Measurements from ENCODE around the gene IGFBP5. TPM values are rescaled to one million over a fixed set of nuclear protein-coding genes. Genes with fewer than 3 reads are reported as not detected.
A peak's percentile ranks its signal among the peaks of the same experiment; 100 is the strongest.

IGFBP5 gene
- polyA plus RNA-seq, 1 donor from 2014 or later = 1.6 TPM

DNA sequence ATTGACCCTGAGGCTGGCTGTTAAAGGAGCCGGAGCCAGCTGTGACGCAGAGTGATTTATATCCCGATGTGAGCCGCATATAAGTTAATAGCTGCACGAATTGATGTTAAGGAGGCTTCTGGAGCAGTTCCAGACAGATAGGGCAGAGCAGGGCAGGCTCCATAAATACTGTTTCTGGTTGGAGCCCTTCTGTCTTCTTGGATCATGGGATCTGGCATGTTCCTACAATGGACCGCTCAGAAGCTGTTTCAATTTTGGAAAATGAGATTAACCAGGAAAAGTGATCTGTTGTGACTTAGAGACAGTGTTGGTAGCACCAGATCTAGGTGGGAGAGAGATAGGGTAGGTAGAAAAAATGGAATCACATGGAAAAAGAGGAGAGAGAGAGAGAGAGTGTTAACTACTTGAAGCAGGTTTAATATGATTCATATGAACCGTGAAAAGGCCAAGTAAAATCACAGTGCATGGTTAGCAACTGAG is 4.8 kb upstream of the IGFBP5 start:
- H3F3A ChIP-seq (ENCODE audit: insufficient read depth, low read length, poor library complexity, severe bottlenecking) = no peaks in the 10 kb centered on the region
- no peak overlapping the region for H3K4me2 ChIP-seq (ENCODE audit: low read length)
- no peaks in the 10 kb centered on the region for H3K9me3 ChIP-seq (ENCODE audit: low read length)
- TF ChIP-seq EP300 (conservative IDR thresholded peaks at IDR 0.05; ENCODE audit: poor library complexity, severe bottlenecking) = no peak
- TF ChIP-seq POLR2AphosphoS5 (IDR thresholded peaks at IDR 0.05) = peak; percentile 24
- H2AFZ ChIP-seq (ENCODE audit: low read depth, low read length) = no peak overlapping the region
- no peak overlapping the region for H3K27ac ChIP-seq (ENCODE audit: low read length)
- H3K79me2 ChIP-seq (replicated peaks; ENCODE audit: insufficient read depth, low read length) = no peaks in the 10 kb centered on the region
- no peak overlapping the region for H3K9ac ChIP-seq (ENCODE audit: low read length)
- H4K20me1 ChIP-seq (ENCODE audit: insufficient read depth) = no peaks in the 10 kb centered on the region
- H3K27me3 ChIP-seq (ENCODE audit: insufficient read depth, low read depth, low read length) = peaks cover 6% of the 10 kb centered on the region
- no peak overlapping the region for H3K4me3 ChIP-seq (ENCODE audit: low read length)
- no peaks in the 10 kb centered on the region for H3K9me2 ChIP-seq (ENCODE audit: insufficient read depth, low read length)
- no peaks in the 10 kb centered on the region for H3K36me3 ChIP-seq (ENCODE audit: insufficient read depth, low read length)

DNA sequence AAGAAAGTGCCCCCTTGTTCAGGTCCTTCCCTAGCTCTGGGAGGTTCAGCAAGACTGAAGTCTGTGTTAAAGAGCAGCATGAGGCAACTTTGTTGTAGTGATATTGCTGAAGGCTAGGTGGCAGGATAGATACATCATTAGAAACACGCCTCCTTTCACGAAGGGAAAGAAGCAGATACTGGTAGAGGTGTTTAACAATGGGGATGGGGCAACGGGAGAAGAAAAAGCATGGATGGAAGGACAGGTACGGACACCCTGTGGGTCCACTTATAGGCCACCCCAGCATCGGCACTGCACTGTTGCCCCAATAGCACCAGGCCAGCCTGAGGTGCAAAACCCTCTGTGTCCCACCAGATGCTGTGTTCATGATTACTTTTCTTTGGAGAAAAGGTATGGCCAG is 3.5 kb upstream of the IGFBP5 start:
- Histone ChIP-seq H3K79me2 (replicated peaks; ENCODE audit: insufficient read depth, low read length) (no peaks in the 10 kb centered on the region), H3F3A (ENCODE audit: insufficient read depth, low read length, poor library complexity, severe bottlenecking) (no peaks in the 10 kb centered on the region), H3K9me2 (ENCODE audit: insufficient read depth, low read length) (no peaks in the 10 kb centered on the region), H3K27me3 (ENCODE audit: insufficient read depth, low read depth, low read length) (peaks cover 18% of the 10 kb centered on the region), H3K36me3 (ENCODE audit: insufficient read depth, low read length) (no peaks in the 10 kb centered on the region), H3K4me3 (ENCODE audit: low read length) (no peak overlapping the region), H4K20me1 (ENCODE audit: insufficient read depth) (no peaks in the 10 kb centered on the region), H3K9me3 (ENCODE audit: low read length) (no peaks in the 10 kb centered on the region), H3K27ac (ENCODE audit: low read length) (no peak overlapping the region), H3K9ac (ENCODE audit: low read length) (no peak overlapping the region), H3K4me2 (ENCODE audit: low read length) (no peak overlapping the region), H2AFZ (ENCODE audit: low read depth, low read length) (no peak overlapping the region)
- no peak for TF ChIP-seq EZH2 (IDR thresholded peaks at IDR 0.05; ENCODE audit: borderline replicate concordance, insufficient read depth, low read length, poor library complexity, severe bottlenecking)
- TF ChIP-seq MXI1 (conservative IDR thresholded peaks at IDR 0.05; ENCODE audit: poor library complexity, severe bottlenecking) = no peak
- TF ChIP-seq SMC3 (conservative IDR thresholded peaks at IDR 0.05; ENCODE audit: poor library complexity) = peak; percentile 90
- TF ChIP-seq CTCF (IDR thresholded peaks at IDR 0.05; ENCODE audit: poor library complexity, severe bottlenecking) = peak; percentile 90
- TF ChIP-seq EP300 (conservative IDR thresholded peaks at IDR 0.05; ENCODE audit: poor library complexity, severe bottlenecking) = no peak
- TF ChIP-seq RAD21 (conservative IDR thresholded peaks at IDR 0.05) = peak; percentile 90

GRCh38 chr2:216698293-216698692 is 2.9 kb upstream of the IGFBP5 start:
- Histone ChIP-seq H3K27me3 (ENCODE audit: insufficient read depth, low read depth, low read length) (peaks cover 22% of the 10 kb centered on the region), H3K9me2 (ENCODE audit: insufficient read depth, low read length) (no peaks in the 10 kb centered on the region), H4K20me1 (ENCODE audit: insufficient read depth) (no peaks in the 10 kb centered on the region), H3K36me3 (ENCODE audit: insufficient read depth, low read length) (no peaks in the 10 kb centered on the region), H3K4me3 (ENCODE audit: low read length) (no peak overlapping the region), H3K4me2 (ENCODE audit: low read length) (no peak overlapping the region), H3K9ac (ENCODE audit: low read length) (no peak overlapping the region), H3K79me2 (replicated peaks; ENCODE audit: insufficient read depth, low read length) (no peaks in the 10 kb centered on the region), H3K9me3 (ENCODE audit: low read length) (no peaks in the 10 kb centered on the region), H3F3A (ENCODE audit: insufficient read depth, low read length, poor library complexity, severe bottlenecking) (no peaks in the 10 kb centered on the region), H3K27ac (ENCODE audit: low read length) (no peak overlapping the region), H2AFZ (ENCODE audit: low read depth, low read length) (no peak overlapping the region)
- TF ChIP-seq MXI1 (conservative IDR thresholded peaks at IDR 0.05; ENCODE audit: poor library complexity, severe bottlenecking) (no peak), SMC3 (conservative IDR thresholded peaks at IDR 0.05; ENCODE audit: poor library complexity) (no peak), EP300 (conservative IDR thresholded peaks at IDR 0.05; ENCODE audit: poor library complexity, severe bottlenecking) (no peak), RAD21 (conservative IDR thresholded peaks at IDR 0.05) (no peak), REST (IDR thresholded peaks at IDR 0.05; ENCODE audit: borderline replicate concordance) (no peak), POLR2AphosphoS5 (IDR thresholded peaks at IDR 0.05) (no peak), EZH2 (IDR thresholded peaks at IDR 0.05; ENCODE audit: borderline replicate concordance, insufficient read depth, low read length, poor library complexity, severe bottlenecking) (no peak), CTCF (IDR thresholded peaks at IDR 0.05; ENCODE audit: poor library complexity, severe bottlenecking) (no peak), TAF1 (IDR thresholded peaks at IDR 0.05; ENCODE audit: low read depth) (no peak)
